Tibial nerve (tissue), 4 donors: ENCODE data around the gene GP9. TPM values are rescaled to one million over a fixed set of nuclear protein-coding genes. Genes with fewer than 3 reads are reported as not detected.

ENCODE experiments used
- DNase-seq, 2 donors: peaks; one replicate each; pipeline ENCODE4 v3.0.0-alpha.2; 2019; ENCODE audit warnings: low spot score in 2 of 2
- H3K27ac ChIP-seq, 4 donors: fragments of 200-600 bp; sonication (generic) in 3 of 4; one replicate each; pipeline ENCODE4 v1.5.1; 2017 to 2019; ENCODE audit warnings: mild to moderate bottlenecking in 1 of 4
- H3K27me3 ChIP-seq, 2 donors: fragments of 200-600 bp; sonication (generic) in 1 of 2; one replicate each; pipeline versions ENCODE4 v1.5.1 to v1.6.0; 2017 to 2019
- H3K36me3 ChIP-seq, 3 donors: fragments of 200-600 bp; sonication (generic); one replicate each; pipeline ENCODE4 v1.5.1; 2018 to 2019
- H3K4me1 ChIP-seq, 4 donors: fragments of 200-600 bp; sonication (generic) in 3 of 4; one replicate each; pipeline ENCODE4 v1.5.1; 2017 to 2019
- H3K4me3 ChIP-seq, 4 donors: fragments of 200-600 bp; sonication (generic) in 3 of 4; one replicate each; pipeline ENCODE4 v1.5.1; 2017 to 2019; ENCODE audit warnings: mild to moderate bottlenecking in 1 of 4, moderate library complexity in 1 of 4
- H3K9me3 ChIP-seq, 4 donors: fragments of 200-600 bp; sonication (generic) in 3 of 4; one replicate each; pipeline ENCODE4 v1.5.1; 2017 to 2019
- CTCF ChIP-seq, 5 experiments: fragments of 200-600 bp in 3 of 5; fragments of 450-650 bp in 2 of 5; sonication (generic) in 3 of 5; IDR thresholded peaks; one replicate each; pipeline ENCODE4 v1.5.1; 2016 to 2019; ENCODE audit warnings: antibody characterized with exemption in 5 of 5, mild to moderate bottlenecking in 3 of 5, moderate library complexity in 2 of 5
- EP300 ChIP-seq, 2 donors: sonication (generic); formaldehyde crosslinking; IDR thresholded peaks; one replicate each; pipeline ENCODE4 v1.6.1; 2017; ENCODE audit warnings: antibody characterized with exemption in 2 of 2, mild to moderate bottlenecking in 1 of 2
- POLR2A ChIP-seq, 2 donors: fragments of 450-650 bp; IDR thresholded peaks; one replicate each; pipeline ENCODE4 v1.6.1; 2017; ENCODE audit warnings: antibody characterized with exemption in 2 of 2, mild to moderate bottlenecking in 2 of 2, moderate library complexity in 2 of 2
- WGBS, 2 donors: methylation state at CpG; one replicate each; pipeline ENCODE4 v1.1.5; 2018; 5-methylcytosine and 5-hydroxymethylcytosine counted together
- total RNA-seq, 4 donors: library from RNA; depleted of rRNA; stranded (reverse); fragments of >200 nt; gene quantifications; one replicate each; pipeline ENCODE4 v1.1.0, GENCODE V29; 2016

The GP9 gene
- total RNA-seq, 4 donors from 2014 or later = not detected

- Histone ChIP-seq H3K36me3 (no peaks in the 10 kb centered on the region), H3K4me3 (peak overlapping the region; percentile 20 to 49 (median 34)), H3K27me3 (no peaks in the 10 kb centered on the region), H3K27ac (peak overlapping the region in 2 of 4 donors; percentile 5 to 48), H3K9me3 (peaks cover 0 to 7% (median 0%) of the 10 kb centered on the region in 4 donors), H3K4me1 (peaks cover 0 to 20% (median 6%) of the 10 kb centered on the region in 4 donors)
- TF ChIP-seq POLR2A (IDR thresholded peaks at IDR 0.05) (peak in 1 of 2 donors; percentile 34), EP300 (IDR thresholded peaks at IDR 0.05) (peak in 1 of 2 donors; percentile 55), CTCF (IDR thresholded peaks at IDR 0.05) (peak; percentile 52 to 74 (median 61))
- peak; percentile 72 to 74 for DNase-seq
- 3 to 16% methylated on average over 17 to 40 of the region's 54 CpGs for WGBS, 2 donors
These were observed 33.6 kb upstream of the GP9 start for GRCh38 chr3:129026728-129027543.

- 87 to 95% methylated on average over 12 to 15 of the region's 15 CpGs for WGBS, 2 donors
- TF ChIP-seq POLR2A (IDR thresholded peaks at IDR 0.05) (no peak), CTCF (IDR thresholded peaks at IDR 0.05) (no peak), EP300 (IDR thresholded peaks at IDR 0.05) (no peak)
- Histone ChIP-seq H3K36me3 (no peaks in the 10 kb centered on the region), H3K9me3 (peaks cover 0 to 7% (median 0%) of the 10 kb centered on the region in 4 donors), H3K27ac (peak overlapping the region in 1 of 4 donors; percentile 5), H3K4me3 (peak overlapping the region; percentile 20 to 49 (median 34)), H3K27me3 (no peaks in the 10 kb centered on the region), H3K4me1 (peaks cover 0 to 16% (median 6%) of the 10 kb centered on the region in 4 donors)
- no peak for DNase-seq
These were observed 33.1 kb upstream of the GP9 start for GRCh38 chr3:129027544-129027880.

GRCh38 chr3:129028866-129029265, 31.7 kb upstream of the GP9 start:
- TF ChIP-seq POLR2A (IDR thresholded peaks at IDR 0.05) (no peak), CTCF (IDR thresholded peaks at IDR 0.05) (no peak), EP300 (IDR thresholded peaks at IDR 0.05) (no peak)
- no peak for DNase-seq
- Histone ChIP-seq H3K36me3 (no peaks in the 10 kb centered on the region), H3K27me3 (no peaks in the 10 kb centered on the region), H3K4me1 (peaks cover 0 to 15% (median 6%) of the 10 kb centered on the region in 4 donors), H3K9me3 (peaks cover 0 to 7% (median 0%) of the 10 kb centered on the region in 4 donors), H3K4me3 (no peak overlapping the region), H3K27ac (no peak overlapping the region)
- 87 to 91% methylated on average over 13 of the region's 13 CpGs for WGBS, 2 donors

- 90 to 100% methylated on average over 3 to 4 of the region's 4 CpGs for WGBS, 2 donors
These were observed 30.0 kb upstream of the GP9 start for GRCh38 chr3:129030611-129031010.

More at GRCh38 chr3:129030611-129031010, 30.0 kb upstream of the GP9 start:
- peaks cover 0 to 15% (median 6%) of the 10 kb centered on the region in 4 donors for H3K4me1 ChIP-seq
- no peaks in the 10 kb centered on the region for H3K27me3 ChIP-seq
- TF ChIP-seq CTCF (IDR thresholded peaks at IDR 0.05) = no peak
- TF ChIP-seq EP300 (IDR thresholded peaks at IDR 0.05) = no peak
- no peak for TF ChIP-seq POLR2A (IDR thresholded peaks at IDR 0.05)
- no peak for DNase-seq
- no peaks in the 10 kb centered on the region for H3K36me3 ChIP-seq
- no peak overlapping the region for H3K4me3 ChIP-seq
- peaks cover 0 to 7% (median 0%) of the 10 kb centered on the region in 4 donors for H3K9me3 ChIP-seq
- no peak overlapping the region for H3K27ac ChIP-seq
